HUES48 (cell line): ENCODE data around the gene EIF4H.

Source experiments
- H3K27ac ChIP-seq: one replicate; pipeline ENCODE4 v1.7.0; 2013; ENCODE audit warnings: low read depth, low read length, inconsistent platforms
- H3K27me3 ChIP-seq: 2 replicates; pipeline ENCODE4 v1.6.1; 2013; ENCODE audit warnings: mild to moderate bottlenecking, low read length; ENCODE audit not compliant: control insufficient read depth, insufficient read depth
- H3K36me3 ChIP-seq: 2 replicates; pipeline ENCODE4 v1.6.1; 2013; ENCODE audit warnings: low read length; ENCODE audit not compliant: control insufficient read depth, insufficient read depth
- H3K4me1 ChIP-seq: 2 replicates; pipeline ENCODE4 v1.6.1; 2013; ENCODE audit warnings: mild to moderate bottlenecking, low read length; ENCODE audit not compliant: control insufficient read depth, insufficient read depth
- H3K4me3 ChIP-seq: 2 replicates; pipeline ENCODE4 v1.5.1; 2013; ENCODE audit warnings: mild to moderate bottlenecking, low read depth, low read length
- H3K9ac ChIP-seq: 2 replicates; pipeline ENCODE4 v1.6.1; 2013; ENCODE audit warnings: mild to moderate bottlenecking, low read depth, low read length, moderate library complexity
- H3K9me3 ChIP-seq: 2 replicates; pipeline ENCODE4 v1.6.1; 2013; ENCODE audit warnings: low read length; ENCODE audit not compliant: control insufficient read depth, insufficient read depth

The EIF4H gene

DNA sequence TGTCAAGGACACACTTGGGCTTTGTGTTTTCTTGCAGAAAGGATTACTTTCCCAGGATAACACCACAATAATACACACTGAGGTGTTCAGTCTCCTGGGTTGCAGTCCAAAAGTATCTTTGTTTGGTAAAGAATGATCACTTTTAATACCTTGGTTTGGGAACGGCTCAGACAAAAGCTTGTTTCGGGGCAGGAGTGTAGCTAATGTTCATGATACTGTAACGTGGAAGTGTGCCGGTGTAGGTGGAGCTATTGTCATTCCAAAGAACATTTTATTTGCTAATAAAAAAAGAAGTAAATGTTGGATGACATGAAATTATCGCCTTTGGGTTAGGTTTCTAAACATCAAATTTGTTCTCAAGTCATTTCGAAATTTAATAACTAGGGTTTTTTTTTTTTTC, 1.2 kb downstream of the EIF4H start:
- Histone ChIP-seq H3K27ac (no peak overlapping the region), H3K4me3 (peak overlapping the region; percentile 94), H3K9me3 (no peaks in the 10 kb centered on the region), H3K9ac (peak overlapping the region; percentile 98), H3K36me3 (peaks cover 37% of the 10 kb centered on the region), H3K27me3 (no peaks in the 10 kb centered on the region), H3K4me1 (peaks cover 22% of the 10 kb centered on the region)

DNA sequence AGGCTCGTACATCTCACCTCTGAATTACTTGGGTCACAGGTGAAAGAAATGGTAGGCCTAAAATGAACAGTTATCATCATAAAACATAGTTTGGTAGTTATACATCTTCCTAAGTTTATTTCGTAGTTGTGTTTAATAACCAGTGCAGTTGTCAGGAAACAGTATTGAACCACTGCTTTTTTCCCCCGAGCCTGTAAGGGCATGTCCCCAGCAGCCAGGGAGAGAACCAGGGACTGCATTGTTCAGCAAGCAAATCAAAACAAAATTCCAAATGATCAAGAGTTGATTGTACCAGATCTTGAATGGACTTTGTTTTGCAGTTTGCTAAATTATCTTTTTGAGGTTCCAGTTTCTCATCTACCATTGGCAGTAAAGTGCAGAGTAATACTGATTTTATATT, 2.4 kb downstream of the EIF4H start:
- Histone ChIP-seq H3K9me3 (no peaks in the 10 kb centered on the region), H3K36me3 (peaks cover 40% of the 10 kb centered on the region), H3K27ac (peak overlapping the region; percentile 40), H3K4me3 (0 out of 2 replicates have a peak overlapping the region, but pooled peaks have one; percentile 22), H3K4me1 (peaks cover 22% of the 10 kb centered on the region), H3K9ac (no peak overlapping the region), H3K27me3 (no peaks in the 10 kb centered on the region)

DNA sequence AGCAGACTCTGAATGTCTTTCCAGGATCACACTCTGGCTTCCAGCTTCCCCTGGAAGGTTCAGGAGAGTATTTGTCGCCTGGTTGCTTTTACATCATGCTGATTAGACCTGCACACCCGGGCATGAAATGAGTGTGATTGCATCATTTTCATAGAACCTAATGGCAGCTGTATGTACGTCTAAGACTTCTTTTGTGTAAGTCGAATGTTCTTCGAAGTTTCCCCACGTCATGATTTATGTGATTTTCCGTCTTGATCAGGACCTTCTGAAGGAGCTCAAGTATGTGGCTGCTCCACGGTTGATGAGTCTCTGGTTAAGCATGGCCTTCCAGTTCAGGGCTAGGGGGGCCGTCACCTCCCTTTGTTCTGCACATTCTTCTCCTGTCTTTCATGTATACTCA, 4.5 kb downstream of the EIF4H start:
- Histone ChIP-seq H3K4me3 (no peak overlapping the region), H3K4me1 (peaks cover 23% of the 10 kb centered on the region), H3K36me3 (peaks cover 47% of the 10 kb centered on the region), H3K9ac (no peak overlapping the region), H3K9me3 (no peaks in the 10 kb centered on the region), H3K27ac (peak overlapping the region; percentile 22), H3K27me3 (no peaks in the 10 kb centered on the region)

DNA sequence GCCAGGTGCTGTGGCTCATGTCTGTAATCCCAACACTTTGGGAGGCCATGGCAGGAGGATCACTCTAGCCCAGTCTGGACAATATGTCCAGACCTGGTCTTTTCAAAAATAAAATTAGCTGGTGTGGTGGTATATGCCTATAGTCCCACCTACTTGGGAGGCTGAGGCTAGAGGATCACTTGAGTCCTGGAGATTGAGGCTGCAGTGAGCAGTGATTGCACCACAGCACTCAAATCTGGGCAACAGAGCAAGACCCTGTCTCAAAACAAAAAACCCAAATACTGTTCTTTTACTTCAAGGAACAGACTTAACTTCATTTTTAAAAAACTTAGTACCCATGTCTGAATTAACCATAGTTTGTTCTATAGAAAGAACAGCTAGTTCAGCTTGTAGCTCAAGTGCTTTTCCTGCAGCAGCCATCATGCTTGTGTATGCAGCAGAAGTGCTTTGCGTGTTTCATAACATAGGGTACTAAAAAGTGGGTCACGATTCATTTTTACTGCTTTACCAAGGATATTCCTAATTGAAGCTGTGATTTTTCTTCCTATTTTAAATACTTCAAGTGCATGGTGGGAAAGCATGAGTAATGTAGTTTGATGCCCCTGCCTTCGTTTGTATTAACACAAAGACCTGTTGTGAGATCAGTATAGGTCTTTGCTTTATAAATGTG, 5.9 kb downstream of the EIF4H start:
- H3K4me1 ChIP-seq = peaks cover 30% of the 10 kb centered on the region
- H3K27me3 ChIP-seq = no peaks in the 10 kb centered on the region
- H3K36me3 ChIP-seq = peaks cover 54% of the 10 kb centered on the region
- H3K9me3 ChIP-seq = no peaks in the 10 kb centered on the region
- no peak overlapping the region for H3K27ac ChIP-seq
- H3K4me3 ChIP-seq = no peak overlapping the region
- H3K9ac ChIP-seq = no peak overlapping the region

DNA sequence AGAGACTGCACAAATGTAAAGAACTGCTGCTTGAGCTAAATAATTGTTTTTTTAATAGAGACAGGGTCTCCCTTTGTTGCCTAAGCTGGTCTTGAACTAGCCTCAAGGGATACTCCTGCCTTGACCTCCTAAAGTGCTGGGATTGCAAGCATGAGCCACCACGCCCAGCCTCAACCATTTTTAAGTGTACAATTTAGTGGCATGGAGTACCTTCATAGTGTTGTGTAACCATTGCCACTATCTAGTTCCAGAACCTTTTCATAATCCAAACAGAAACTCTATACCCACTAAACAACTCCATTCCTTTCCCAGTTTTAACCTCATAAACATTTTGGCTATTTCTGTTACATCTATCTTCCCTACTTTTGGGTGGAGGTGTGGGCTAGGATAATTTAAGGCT, 6.7 kb downstream of the EIF4H start:
- Histone ChIP-seq H3K9me3 (no peaks in the 10 kb centered on the region), H3K36me3 (peaks cover 58% of the 10 kb centered on the region), H3K27me3 (no peaks in the 10 kb centered on the region), H3K27ac (no peak overlapping the region), H3K4me1 (peaks cover 31% of the 10 kb centered on the region), H3K9ac (no peak overlapping the region), H3K4me3 (no peak overlapping the region)

DNA sequence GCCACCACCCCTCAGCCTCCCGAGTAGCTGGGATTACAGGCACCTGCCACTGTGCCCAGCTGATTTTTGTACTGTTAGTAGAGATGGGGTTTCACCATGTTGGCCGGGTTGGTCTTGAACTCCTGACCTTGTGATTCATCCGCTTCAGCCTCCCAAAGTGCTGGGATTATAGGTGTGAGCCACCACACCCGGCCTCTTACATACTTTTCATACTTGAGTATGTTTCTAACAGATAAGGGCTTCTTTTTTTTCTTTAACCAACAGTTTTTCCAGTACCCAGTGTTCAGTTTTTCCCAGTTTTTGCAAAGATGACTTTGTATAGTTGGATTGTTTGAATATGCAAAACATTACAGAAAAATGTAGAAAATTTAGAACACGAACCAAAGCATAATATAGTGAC, 7.7 kb downstream of the EIF4H start:
- H3K9ac ChIP-seq = no peak overlapping the region
- no peak overlapping the region for H3K27ac ChIP-seq
- H3K4me3 ChIP-seq = no peak overlapping the region
- H3K4me1 ChIP-seq = peaks cover 23% of the 10 kb centered on the region
- peaks cover 57% of the 10 kb centered on the region for H3K36me3 ChIP-seq
- H3K27me3 ChIP-seq = no peaks in the 10 kb centered on the region
- H3K9me3 ChIP-seq = no peaks in the 10 kb centered on the region

DNA sequence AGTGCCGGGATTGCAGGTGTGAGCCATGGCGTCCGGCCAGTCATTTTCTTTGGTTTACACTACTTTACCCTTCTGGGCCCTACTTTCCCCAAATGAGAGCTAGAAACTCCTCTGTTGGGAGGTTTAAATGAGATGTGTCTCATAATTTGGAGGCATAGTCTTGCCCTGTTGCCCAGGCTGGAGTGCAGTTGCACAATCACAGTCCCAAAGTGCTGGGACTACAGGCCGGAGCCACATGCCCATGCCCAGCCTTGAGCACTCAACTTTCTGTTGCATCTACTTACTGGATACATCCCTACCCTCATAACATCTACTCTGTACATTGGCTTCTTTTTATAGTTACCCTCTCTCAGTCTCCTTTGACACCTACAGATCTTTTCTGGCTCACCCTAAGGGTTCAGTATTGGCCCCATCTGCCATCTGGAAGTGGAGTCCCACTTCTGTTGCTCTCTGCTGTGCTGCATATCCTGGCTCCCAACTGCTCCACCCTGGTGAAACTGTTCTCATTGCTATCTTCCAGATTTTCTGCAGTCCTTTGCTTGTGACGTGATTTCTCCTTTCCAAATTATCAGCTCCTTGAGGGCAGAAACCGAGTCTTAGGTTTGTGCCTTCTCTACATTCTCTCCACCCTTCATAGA, 8.4 kb downstream of the EIF4H start:
- Histone ChIP-seq H3K9me3 (no peaks in the 10 kb centered on the region), H3K27ac (no peak overlapping the region), H3K9ac (no peak overlapping the region), H3K27me3 (no peaks in the 10 kb centered on the region), H3K4me3 (no peak overlapping the region), H3K36me3 (peaks cover 57% of the 10 kb centered on the region), H3K4me1 (peaks cover 23% of the 10 kb centered on the region)

DNA sequence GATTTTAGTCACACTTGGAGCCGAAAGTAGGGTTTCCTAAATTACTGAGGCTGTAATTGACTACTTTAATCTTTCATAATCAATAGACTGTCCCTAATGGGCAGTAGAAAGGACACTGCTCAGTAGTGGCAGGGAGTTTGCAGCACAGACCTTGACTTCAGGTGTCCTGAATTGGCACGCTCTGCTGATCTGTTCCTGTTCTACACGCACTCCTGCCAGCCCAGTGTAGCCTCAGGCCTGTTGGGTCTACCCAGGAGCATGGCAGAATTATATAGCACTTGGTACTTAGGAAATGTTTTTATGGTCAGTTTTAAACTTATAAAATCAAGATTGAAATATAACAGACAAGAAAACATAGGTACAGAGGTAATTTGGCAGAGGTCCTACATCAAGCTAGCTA, 9.0 kb downstream of the EIF4H start:
- Histone ChIP-seq H3K9ac (no peak overlapping the region), H3K4me3 (no peak overlapping the region), H3K36me3 (peaks cover 58% of the 10 kb centered on the region), H3K9me3 (no peaks in the 10 kb centered on the region), H3K27ac (no peak overlapping the region), H3K27me3 (no peaks in the 10 kb centered on the region), H3K4me1 (peaks cover 23% of the 10 kb centered on the region)

DNA sequence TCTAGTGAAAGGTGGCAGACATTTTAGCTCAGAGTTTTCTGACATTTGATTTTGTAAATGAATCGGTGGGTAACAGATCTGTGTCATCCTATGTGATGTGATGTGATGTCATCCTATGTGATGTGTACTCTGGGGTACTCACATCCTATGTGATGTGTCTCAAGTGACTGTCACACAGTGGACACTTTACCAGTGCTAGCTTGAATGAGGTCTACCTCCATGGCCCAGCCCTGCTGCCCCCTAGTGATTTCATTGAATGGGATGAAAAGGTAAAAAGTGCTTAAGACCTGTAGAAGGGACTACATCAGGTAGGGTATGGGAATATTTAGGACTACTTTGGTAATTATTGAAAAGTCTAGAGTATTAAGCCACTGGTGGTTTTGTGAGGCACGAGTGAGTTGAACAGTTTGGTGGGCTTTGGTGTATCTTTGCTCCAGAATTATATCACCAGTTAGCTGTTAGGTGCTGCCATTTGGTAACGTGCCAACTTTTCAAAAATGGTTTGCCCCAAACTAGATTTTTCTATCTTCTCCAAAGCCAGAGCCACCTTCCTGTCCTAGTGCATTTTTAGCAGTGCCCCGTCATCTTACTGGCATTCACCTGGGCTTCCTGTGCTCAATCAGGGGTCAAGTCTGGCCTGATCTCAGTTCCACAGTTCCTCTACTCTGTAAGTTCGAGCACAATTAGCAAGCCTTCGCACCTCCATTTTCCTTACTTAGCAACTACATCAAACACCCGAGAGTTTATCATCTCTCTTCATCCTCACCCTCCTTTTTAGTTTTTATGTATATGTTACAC, 9.7 kb downstream of the EIF4H start:
- no peaks in the 10 kb centered on the region for H3K27me3 ChIP-seq
- H3K4me1 ChIP-seq = peaks cover 19% of the 10 kb centered on the region
- no peak overlapping the region for H3K4me3 ChIP-seq
- H3K27ac ChIP-seq = no peak overlapping the region
- H3K36me3 ChIP-seq = peaks cover 60% of the 10 kb centered on the region
- no peaks in the 10 kb centered on the region for H3K9me3 ChIP-seq
- no peak overlapping the region for H3K9ac ChIP-seq

DNA sequence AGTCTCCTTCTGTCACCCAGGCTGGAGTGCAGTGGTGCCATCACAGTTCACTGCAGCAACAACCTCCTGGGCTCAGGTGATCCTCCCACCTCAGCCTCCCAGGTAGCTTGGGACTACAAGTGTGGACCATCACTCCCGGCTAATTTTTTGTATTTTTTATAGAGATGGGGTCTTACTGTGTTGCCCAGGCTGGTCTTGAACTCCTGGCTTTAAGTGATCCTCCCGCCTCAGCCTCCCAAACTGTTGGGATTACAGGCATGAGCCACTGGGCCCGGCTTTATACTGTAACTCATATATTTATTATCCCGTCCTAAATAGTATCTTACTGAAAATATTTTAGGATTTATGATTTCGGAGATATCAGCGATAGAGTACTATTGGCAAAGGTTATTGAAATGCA, 10.9 kb downstream of the EIF4H start:
- Histone ChIP-seq H3K27me3 (no peaks in the 10 kb centered on the region), H3K9me3 (no peaks in the 10 kb centered on the region), H3K9ac (no peak overlapping the region), H3K27ac (no peak overlapping the region), H3K36me3 (peaks cover 62% of the 10 kb centered on the region), H3K4me3 (no peak overlapping the region), H3K4me1 (peaks cover 19% of the 10 kb centered on the region)

DNA sequence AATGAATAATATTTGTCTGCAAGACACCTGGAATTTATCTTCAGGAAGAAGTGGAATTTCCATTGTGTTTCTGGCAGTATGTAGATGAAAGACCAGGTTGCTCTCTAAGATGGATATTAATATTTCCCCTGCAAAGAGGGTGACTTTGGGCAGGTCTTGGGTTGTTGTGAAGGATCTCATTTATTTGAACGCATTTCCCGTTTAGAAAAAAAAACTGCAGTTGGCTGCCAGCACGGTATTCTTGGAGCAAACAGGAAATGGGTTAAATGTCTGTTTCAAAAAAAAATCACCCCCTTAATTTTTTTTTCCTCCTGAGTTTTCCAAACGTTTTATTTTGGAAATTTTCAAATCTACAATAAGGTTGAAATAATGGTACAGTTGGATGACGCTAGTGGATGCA, 11.5 kb downstream of the EIF4H start:
- H3K36me3 ChIP-seq = peaks cover 65% of the 10 kb centered on the region

More for the DNA sequence above, 11.5 kb downstream of the EIF4H start:
- no peak overlapping the region for H3K27ac ChIP-seq
- no peaks in the 10 kb centered on the region for H3K9me3 ChIP-seq
- H3K4me3 ChIP-seq = no peak overlapping the region
- H3K4me1 ChIP-seq = peaks cover 19% of the 10 kb centered on the region
- no peak overlapping the region for H3K9ac ChIP-seq
- no peaks in the 10 kb centered on the region for H3K27me3 ChIP-seq
